MCF 10A (cell line): ENCODE results near the gene OLFM2. TPM values are rescaled to one million over a fixed set of nuclear protein-coding genes. Genes with fewer than 3 reads are reported as not detected.
"Not testable (repeated sequence)": the region's sequence is repeated elsewhere in the genome, so short reads cannot be mapped to it uniquely, and the experiment has no call there.

Source experiments
- BruUV-seq: library from RNA; stranded (reverse); fragments of 400-500 nt; replicated peaks from 2 replicates; lab custom pipeline; 2021; lab: Mats Ljungman, UMichigan
- CTCF ChIA-PET: fragments of 300-600 bp; sonication (Branson Sonifier 250); formaldehyde crosslinking; extraction: SDS; loops from one replicate; lab custom pipeline; 2021; ENCODE audit warnings: antibody characterized with exemption, inconsistent platforms; lab: Yijun Ruan, JAX
- POLR2A ChIA-PET: fragments of 300-600, 350-650 bp; sonication (Branson Sonifier 250); formaldehyde crosslinking; extraction: SDS; loops from one replicate; lab custom pipeline; 2020; ENCODE audit warnings: antibody characterized with exemption, inconsistent platforms; lab: Yijun Ruan, JAX
- DNase-seq: peaks from one replicate; pipeline ENCODE4 v3.0.0-alpha.2; 2018; ENCODE audit not compliant: unreplicated experiment
- H3K27ac Mint-ChIP-seq: one replicate; pipeline ENCODE4 v1.8.0; 2022; ENCODE audit warnings: mild to moderate bottlenecking, low read depth, mixed read lengths; ENCODE audit not compliant: unreplicated experiment
- H3K27me3 Mint-ChIP-seq: one replicate; pipeline ENCODE4 v1.8.0; 2022; ENCODE audit warnings: mixed read lengths; ENCODE audit not compliant: insufficient read depth, unreplicated experiment
- H3K36me3 Mint-ChIP-seq: one replicate; pipeline ENCODE4 v1.8.0; 2022; ENCODE audit warnings: mild to moderate bottlenecking, moderate library complexity, mixed read lengths; ENCODE audit not compliant: insufficient read depth, unreplicated experiment
- H3K4me1 Mint-ChIP-seq: one replicate; pipeline ENCODE4 v1.8.0; 2022; ENCODE audit warnings: mixed read lengths; ENCODE audit not compliant: insufficient read depth, unreplicated experiment
- H3K4me3 Mint-ChIP-seq: one replicate; pipeline ENCODE4 v1.8.0; 2022; ENCODE audit warnings: mild to moderate bottlenecking, moderate library complexity, mixed read lengths; ENCODE audit not compliant: unreplicated experiment
- H3K9me3 Mint-ChIP-seq: one replicate; pipeline ENCODE4 v1.8.0; 2022; ENCODE audit warnings: mixed read lengths; ENCODE audit not compliant: unreplicated experiment
- intact Hi-C: fragments of 100-400 bp; cut with micrococcal nuclease; formaldehyde crosslinking; loops from 2 replicates; pipeline ENCODE4 v1.14.1; 2022
- total RNA-seq: library from RNA; stranded (reverse); gene quantifications from 2 replicates; pipeline ENCODE4 v1.2.3, GENCODE V29; 2022
- TF ChIP-seq, protein P1 (sequence below): fragments of 200-600 bp; IDR thresholded peaks from one replicate; pipeline ENCODE4 v1.8.0; 2022; ENCODE audit warnings: antibody characterized with exemption, mild to moderate bottlenecking; ENCODE audit not compliant: unreplicated experiment

OLFM2 gene
- total RNA-seq, 1 experiment from 2014 or later: not detected

GRCh38 chr19:9952276-9952675 lies 16.0 kb upstream of the OLFM2 start:
- Mint-ChIP-seq H3K9me3 (no peaks in the 10 kb centered on the region), H3K27me3 (no peaks in the 10 kb centered on the region), H3K36me3 (no peaks in the 10 kb centered on the region), H3K4me3 (no peak overlapping the region), H3K27ac (no peak overlapping the region), H3K4me1 (no peaks in the 10 kb centered on the region)
- TF ChIP-seq, protein P1, sequence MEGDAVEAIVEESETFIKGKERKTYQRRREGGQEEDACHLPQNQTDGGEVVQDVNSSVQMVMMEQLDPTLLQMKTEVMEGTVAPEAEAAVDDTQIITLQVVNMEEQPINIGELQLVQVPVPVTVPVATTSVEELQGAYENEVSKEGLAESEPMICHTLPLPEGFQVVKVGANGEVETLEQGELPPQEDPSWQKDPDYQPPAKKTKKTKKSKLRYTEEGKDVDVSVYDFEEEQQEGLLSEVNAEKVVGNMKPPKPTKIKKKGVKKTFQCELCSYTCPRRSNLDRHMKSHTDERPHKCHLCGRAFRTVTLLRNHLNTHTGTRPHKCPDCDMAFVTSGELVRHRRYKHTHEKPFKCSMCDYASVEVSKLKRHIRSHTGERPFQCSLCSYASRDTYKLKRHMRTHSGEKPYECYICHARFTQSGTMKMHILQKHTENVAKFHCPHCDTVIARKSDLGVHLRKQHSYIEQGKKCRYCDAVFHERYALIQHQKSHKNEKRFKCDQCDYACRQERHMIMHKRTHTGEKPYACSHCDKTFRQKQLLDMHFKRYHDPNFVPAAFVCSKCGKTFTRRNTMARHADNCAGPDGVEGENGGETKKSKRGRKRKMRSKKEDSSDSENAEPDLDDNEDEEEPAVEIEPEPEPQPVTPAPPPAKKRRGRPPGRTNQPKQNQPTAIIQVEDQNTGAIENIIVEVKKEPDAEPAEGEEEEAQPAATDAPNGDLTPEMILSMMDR: no peak
- intact Hi-C loops: no loop called here
- CTCF ChIA-PET: interaction anchor here (0.6 to 1.4 kb wide), 2 partner anchors 75 to 334 kb away, joined by 3 to 9 read pairs; partner anchors contain the start of gene ICAM4
- POLR2A ChIA-PET: interaction anchor here (0.6 to 1.0 kb wide), 2 partner anchors 67 to 1293 kb away, joined by 3 read pairs; no protein-coding TSS in a partner anchor
- no peak for DNase-seq
- BruUV-seq: no TSS peak

DNA sequence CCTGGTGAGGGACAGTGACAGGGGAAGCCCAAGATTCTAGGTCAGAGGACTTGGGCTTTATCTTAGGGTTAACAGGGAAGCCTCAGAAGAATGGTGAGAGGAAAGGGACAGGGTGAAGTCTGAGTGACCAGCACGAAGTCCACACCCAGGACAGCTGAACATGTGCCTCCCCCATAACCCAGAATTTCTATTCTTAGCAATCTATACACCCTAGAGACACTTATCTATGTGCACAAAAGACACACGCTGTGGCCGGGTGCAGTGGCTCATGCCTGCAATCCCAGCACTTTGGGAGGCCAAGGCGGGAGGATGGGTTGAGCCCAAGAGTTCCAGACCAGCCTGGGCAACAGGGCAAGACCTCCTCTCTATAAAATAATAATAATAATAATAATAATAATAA lies 11.1 kb upstream of the OLFM2 start:
- intact Hi-C loops: no loop called here
- TF ChIP-seq, protein P1: no peak
- no peak overlapping the region for H3K27ac Mint-ChIP-seq
- no peaks in the 10 kb centered on the region for H3K27me3 Mint-ChIP-seq
- CTCF ChIA-PET: interaction anchor here (1.2 to 2.3 kb wide), 2 partner anchors 16 to 54 kb away, joined by 4 to 19 read pairs; no protein-coding TSS in a partner anchor
- BruUV-seq: no TSS peak
- peaks cover 10% of the 10 kb centered on the region for H3K4me1 Mint-ChIP-seq
- H3K9me3 Mint-ChIP-seq: no peaks in the 10 kb centered on the region
- POLR2A ChIA-PET: no interaction called here
- H3K36me3 Mint-ChIP-seq: no peaks in the 10 kb centered on the region
- no peak overlapping the region for H3K4me3 Mint-ChIP-seq
- no peak for DNase-seq

- POLR2A ChIA-PET, H3K27ac Mint-ChIP-seq, H3K4me3 Mint-ChIP-seq, intact Hi-C loops, DNase-seq, H3K9me3 Mint-ChIP-seq, H3K36me3 Mint-ChIP-seq, H3K27me3 Mint-ChIP-seq, BruUV-seq: not testable (repeated sequence)
- CTCF ChIA-PET: interaction anchor here (0.6 to 2.3 kb wide), 3 partner anchors 15 to 55 kb away, joined by 4 to 19 read pairs (median 4); no protein-coding TSS in a partner anchor
- H3K4me1 Mint-ChIP-seq: peaks cover 10% of the 10 kb centered on the region
Observed at GRCh38 chr19:9946528-9947125, 10.3 kb upstream of the OLFM2 start.

DNA sequence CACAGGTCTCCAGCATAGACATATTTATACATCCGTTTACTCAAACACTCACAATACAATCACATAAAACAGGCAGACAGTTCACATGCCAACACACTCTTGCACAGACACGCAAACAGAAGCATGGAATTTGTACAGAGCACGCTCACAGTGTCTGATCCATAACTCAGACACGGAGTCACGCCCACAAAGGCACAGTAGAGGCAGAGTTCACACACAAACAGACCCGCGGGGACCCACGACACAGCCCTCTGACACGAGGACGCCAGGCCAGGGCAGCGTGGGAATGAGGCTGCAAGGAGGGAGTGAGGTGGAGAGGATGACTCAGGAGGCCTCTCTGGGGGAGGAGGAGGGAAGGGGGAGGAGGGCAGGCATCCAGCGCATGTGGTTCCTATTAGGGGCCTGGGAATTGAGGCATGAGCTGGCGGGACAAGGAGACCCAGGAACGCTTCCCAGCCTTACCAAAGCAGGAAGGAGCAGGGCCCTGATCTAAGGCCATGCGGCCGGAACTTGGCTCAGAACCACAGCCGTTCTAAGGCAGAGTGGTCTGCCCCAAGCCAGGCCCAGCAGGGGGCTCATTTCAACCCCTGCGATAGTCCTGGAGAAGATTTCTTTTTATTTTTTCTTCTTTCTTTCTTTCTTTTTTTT lies 9.1 kb upstream of the OLFM2 start:
- H3K4me3 Mint-ChIP-seq: no peak overlapping the region
- peak; percentile 79 for DNase-seq
- POLR2A ChIA-PET: interaction anchor here (0.6 kb wide), 1 partner anchor 833 kb away, joined by 3 read pairs; no protein-coding TSS in a partner anchor
- TF ChIP-seq, protein P1: no peak
- intact Hi-C loops: no loop called here
- no TSS peak for BruUV-seq
- peak overlapping the region; percentile 6 for H3K27ac Mint-ChIP-seq
- H3K27me3 Mint-ChIP-seq: peaks cover 18% of the 10 kb centered on the region
- H3K36me3 Mint-ChIP-seq: no peaks in the 10 kb centered on the region
- H3K4me1 Mint-ChIP-seq: peaks cover 10% of the 10 kb centered on the region
- CTCF ChIA-PET: interaction anchor here (2.3 kb wide), 1 partner anchor 14 kb away, joined by 19 read pairs; no protein-coding TSS in a partner anchor
- H3K9me3 Mint-ChIP-seq: peaks cover 7% of the 10 kb centered on the region
